H1 (cell line): ENCODE results near the gene TRO. TPM values are rescaled to one million over a fixed set of nuclear protein-coding genes. Genes with fewer than 3 reads are reported as not detected.

ENCODE experiments used
- CTCF ChIA-PET: fragments of 300-600 bp; sonication (Branson Sonifier 250); formaldehyde crosslinking; loops from one replicate; lab custom pipeline; 2021; ENCODE audit not compliant: partially characterized antibody; lab: Charles Lee
- POLR2A ChIA-PET: fragments of 300-600 bp; sonication (Branson Sonifier 250); formaldehyde crosslinking; loops from one replicate; lab custom pipeline; 2021; ENCODE audit warnings: inconsistent platforms; ENCODE audit not compliant: partially characterized antibody; lab: Charles Lee
- DNase-seq, 2 experiments: peaks; one replicate each; pipeline versions ENCODE4 v3.0.0 to v3.0.0-alpha.2; 2010 to 2022; ENCODE audit warnings: low spot score in 2 of 2, low read depth in 1 of 2, mixed read lengths in 1 of 2
- FAIRE-seq: peaks from 2 replicates; lab custom pipeline; 2011; peaks lifted over from hg19 to GRCh38; lab: Jason Lieb, UNC
- H2AFZ ChIP-seq: 2 replicates; pipeline ENCODE4 v1.8.1; 2012; ENCODE audit warnings: low read length, inconsistent platforms
- H2AK5ac ChIP-seq: 2 replicates; pipeline ENCODE4 v1.6.1; 2013; ENCODE audit warnings: low read depth, low read length
- H2BK120ac ChIP-seq: replicated peaks from 2 replicates; pipeline ENCODE3; 2013; ENCODE audit warnings: low read depth, low read length, inconsistent platforms
- H2BK12ac ChIP-seq: 2 replicates; pipeline ENCODE4 v1.6.1; 2013; ENCODE audit warnings: low read depth, low read length
- H2BK15ac ChIP-seq: 2 replicates; pipeline ENCODE4 v1.6.1; 2013; ENCODE audit warnings: low read length
- H2BK20ac ChIP-seq: 2 replicates; pipeline ENCODE4 v1.6.1; 2013; ENCODE audit warnings: low read length
- H2BK5ac ChIP-seq: 2 replicates; pipeline ENCODE4 v1.6.1; 2013; ENCODE audit warnings: low read depth, low read length
- H3K14ac ChIP-seq: 2 replicates; pipeline ENCODE4 v1.6.1; 2013; ENCODE audit warnings: inconsistent platforms; ENCODE audit not compliant: insufficient read length
- H3K18ac ChIP-seq: 2 replicates; pipeline ENCODE4 v1.6.1; 2013; ENCODE audit warnings: low read length; ENCODE audit errors: extremely low read depth
- H3K23ac ChIP-seq: 2 replicates; pipeline ENCODE4 v1.6.1; 2013; ENCODE audit warnings: inconsistent platforms; ENCODE audit not compliant: insufficient read length
- H3K23me2 ChIP-seq: 2 replicates; pipeline ENCODE4 v1.6.1; 2013; ENCODE audit warnings: low read depth, low read length
- H3K27ac ChIP-seq: 2 replicates; pipeline ENCODE4 v1.6.1; 2011; ENCODE audit warnings: low read depth, low read length, inconsistent platforms
- H3K27me3 ChIP-seq, 4 experiments: replicated peaks in 1 of 4; 1 replicate in 1 of 4; 2 replicates in 3 of 4; pipeline versions ENCODE4 v1.6.1 to v1.8.1; 2011 to 2013; ENCODE audit warnings: low read length in 3 of 4, mild to moderate bottlenecking in 3 of 4, inconsistent platforms in 2 of 4, mixed read lengths in 2 of 4, moderate library complexity in 1 of 4; ENCODE audit not compliant: control insufficient read depth in 3 of 4, insufficient read depth in 3 of 4; ENCODE audit errors: extremely low read depth in 1 of 4
- H3K36me3 ChIP-seq, 4 experiments: 2 replicates each; pipeline versions ENCODE4 v1.6.1 to v1.8.1; 2011 to 2013; ENCODE audit warnings: mild to moderate bottlenecking in 4 of 4, low read length in 3 of 4, moderate library complexity in 2 of 4, control low read depth in 1 of 4, inconsistent platforms in 1 of 4; ENCODE audit not compliant: insufficient read depth in 4 of 4, control insufficient read depth in 2 of 4
- H3K4ac ChIP-seq: replicated peaks from 2 replicates; pipeline ENCODE3; 2013; ENCODE audit warnings: low read length, low read depth, mixed read lengths, inconsistent platforms; ENCODE audit not compliant: insufficient read length
- H3K4me1 ChIP-seq, 4 experiments: replicated peaks in 1 of 4; 1 replicate in 1 of 4; 2 replicates in 3 of 4; pipeline versions ENCODE4 v1.6.1 to v1.8.1; 2011 to 2013; ENCODE audit warnings: low read length in 3 of 4, inconsistent platforms in 2 of 4, mixed read lengths in 1 of 4; ENCODE audit not compliant: insufficient read depth in 4 of 4, control insufficient read depth in 3 of 4
- H3K4me2 ChIP-seq, 2 experiments: 2 replicates each; pipeline versions ENCODE4 v1.6.1 to v1.8.1; 2011 to 2013; ENCODE audit warnings: low read depth in 2 of 2, low read length in 2 of 2, control low read depth in 1 of 2, inconsistent platforms in 1 of 2, mild to moderate bottlenecking in 1 of 2; ENCODE audit not compliant: insufficient read depth in 1 of 2
- H3K4me3 ChIP-seq, 4 experiments: fragments of 200-600, 300-600 bp in 1 of 4; sonication (generic), shearing (Covaris generic), sonication (Bioruptor Twin) in 1 of 4; 2 replicates each; pipeline versions ENCODE4 v1.5.1 to v1.8.1; 2011 to 2016; ENCODE audit warnings: low read length in 4 of 4, low read depth in 3 of 4, control low read depth in 2 of 4, inconsistent platforms in 2 of 4, mild to moderate bottlenecking in 2 of 4, mixed read lengths in 1 of 4, moderate library complexity in 1 of 4; ENCODE audit not compliant: insufficient read depth in 2 of 4; ENCODE audit errors: extremely low read depth in 1 of 4
- H3K56ac ChIP-seq: replicated peaks from 2 replicates; pipeline ENCODE3; 2013; ENCODE audit warnings: low read depth, mild to moderate bottlenecking, mixed read lengths, low read length, inconsistent platforms; ENCODE audit not compliant: insufficient read length
- H3K79me1 ChIP-seq: 2 replicates; pipeline ENCODE4 v1.6.1; 2013; ENCODE audit warnings: low read depth, low read length, control low read depth
- H3K79me2 ChIP-seq, 2 experiments: 2 replicates each; pipeline versions ENCODE4 v1.6.1 to v1.8.1; 2012 to 2013; ENCODE audit warnings: low read length in 2 of 2, mild to moderate bottlenecking in 2 of 2, inconsistent platforms in 1 of 2; ENCODE audit not compliant: insufficient read depth in 2 of 2, control insufficient read depth in 1 of 2
- H3K9ac ChIP-seq, 4 experiments: replicated peaks in 1 of 4; 1 replicate in 1 of 4; 2 replicates in 3 of 4; pipeline versions ENCODE4 v1.6.1 to v1.8.1; 2011 to 2013; ENCODE audit warnings: low read depth in 3 of 4, low read length in 3 of 4, control low read depth in 2 of 4, mild to moderate bottlenecking in 2 of 4, moderate library complexity in 2 of 4, inconsistent platforms in 1 of 4; ENCODE audit errors: extremely low read depth in 1 of 4
- H3K9me3 ChIP-seq, 2 experiments: 2 replicates each; pipeline versions ENCODE4 v1.6.1 to v1.8.1; 2012 to 2013; ENCODE audit warnings: mild to moderate bottlenecking in 2 of 2, moderate library complexity in 2 of 2, control low read depth in 1 of 2, inconsistent platforms in 1 of 2, low read depth in 1 of 2, low read length in 1 of 2, mixed read lengths in 1 of 2; ENCODE audit not compliant: insufficient read depth in 2 of 2
- H4K20me1 ChIP-seq, 2 experiments: replicated peaks in 1 of 2; 2 replicates each; pipeline versions ENCODE3 to v1.8.1; 2011 to 2013; ENCODE audit warnings: inconsistent platforms in 2 of 2, low read length in 2 of 2, mild to moderate bottlenecking in 1 of 2; ENCODE audit not compliant: insufficient read depth in 2 of 2, control insufficient read depth in 1 of 2
- H4K5ac ChIP-seq: 2 replicates; pipeline ENCODE4 v1.6.1; 2013; ENCODE audit warnings: low read length, low read depth, mixed read lengths, inconsistent platforms; ENCODE audit not compliant: insufficient read length
- H4K8ac ChIP-seq: 2 replicates; pipeline ENCODE4 v1.8.0; 2013; ENCODE audit warnings: mild to moderate bottlenecking, moderate library complexity, low read length, inconsistent platforms; ENCODE audit not compliant: insufficient read depth; ENCODE audit errors: extremely low read depth
- H4K91ac ChIP-seq: replicated peaks from 2 replicates; pipeline ENCODE3; 2013; ENCODE audit warnings: low read length, mixed read lengths, inconsistent platforms; ENCODE audit not compliant: insufficient read length
- ATF3 ChIP-seq: IDR thresholded peaks from 2 replicates; pipeline ENCODE4 v1.6.1; 2011; ENCODE audit warnings: low read depth, mild to moderate bottlenecking, low read length; ENCODE audit not compliant: insufficient read depth
- BRCA1 ChIP-seq: IDR thresholded peaks from 2 replicates; pipeline ENCODE4 v1.6.1; 2012; ENCODE audit warnings: low read depth, low read length, improper control_type of control experiment
- CBX8 ChIP-seq: fragments of 300-800, 300-1000 bp; sonication (generic); IDR thresholded peaks from 2 replicates; pipeline ENCODE4 v1.7.1; 2016; ENCODE audit warnings: low read depth, low read length, borderline replicate concordance
- CTCF ChIP-seq, 3 experiments: IDR thresholded peaks; 1 replicate in 2 of 3; 2 replicates in 1 of 3; pipeline versions ENCODE4 v1.5.1 to v1.6.1; 2011; ENCODE audit warnings: low read length in 3 of 3, mild to moderate bottlenecking in 3 of 3, inconsistent platforms in 2 of 3, low read depth in 1 of 3, moderate library complexity in 1 of 3; ENCODE audit not compliant: insufficient read depth in 1 of 3; ENCODE audit errors: control extremely low read depth in 1 of 3
- EZH2 ChIP-seq: fragments of 200-600 bp; sonication (generic); IDR thresholded peaks from 2 replicates; pipeline ENCODE4 v1.7.1; 2012; ENCODE audit warnings: low read depth, mild to moderate bottlenecking, moderate library complexity, low read length, inconsistent platforms; ENCODE audit not compliant: severe bottlenecking
- JUN ChIP-seq: IDR thresholded peaks from 2 replicates; pipeline ENCODE4 v1.6.1; 2011; ENCODE audit warnings: low read depth, mild to moderate bottlenecking, improper control_type of control experiment, low read length
- NRF1 ChIP-seq: IDR thresholded peaks from 2 replicates; pipeline ENCODE4 v1.6.1; 2011; ENCODE audit warnings: mild to moderate bottlenecking, low read depth, low read length, improper control_type of control experiment
- SIRT6 ChIP-seq: IDR thresholded peaks from one replicate; pipeline ENCODE4 v1.7.1; 2012; ENCODE audit warnings: low read length, inconsistent platforms
- SP2 ChIP-seq: IDR thresholded peaks from 2 replicates; pipeline ENCODE4 v1.6.1; 2012; ENCODE audit warnings: mild to moderate bottlenecking, low read length, inconsistent platforms
- TEAD4 ChIP-seq: IDR thresholded peaks from 2 replicates; pipeline ENCODE4 v1.6.1; 2012; ENCODE audit warnings: low read depth, low read length, inconsistent platforms, mixed read lengths
- WGBS, 2 experiments: shearing (Covaris generic) in 1 of 2; methylation state at CpG; one replicate each; pipeline versions ENCODE4 v1.1.6 to v1.1.7; 2013 to 2015; ENCODE audit warnings: low lambda C conversion rate in 2 of 2, mixed read lengths in 2 of 2, inconsistent platforms in 1 of 2, low coverage in 1 of 2, missing lambda C conversion rate in 1 of 2; ENCODE audit not compliant: insufficient replicate concordance in 2 of 2, insufficient coverage in 1 of 2, insufficient read length in 1 of 2; ENCODE audit errors: extremely low coverage in 1 of 2, missing lambda C conversion rate in 1 of 2; 5-methylcytosine and 5-hydroxymethylcytosine counted together
- polyA plus RNA-seq, 7 experiments: library from polyadenylated mRNA; depleted of rRNA in 3 of 7; stranded (reverse) in 5 of 7; unstranded in 2 of 7; fragments of >200 nt in 5 of 7; fragments of 200-250 nt in 2 of 7; gene quantifications; 1 replicate in 5 of 7; 2 replicates in 1 of 7; 4 replicates in 1 of 7; pipeline versions ENCODE4 v1.2.1 to v1.2.3, GENCODE V29; 2011 to 2013; ENCODE audit warnings: missing spikeins in 2 of 7, mixed read lengths in 2 of 7
- total RNA-seq: library from RNA; stranded (reverse); fragmentation: NEBNext Ultra II Directional; extraction: Animal tissue kit (Norgen Biotek cat#: 25700); gene quantifications from 2 replicates; pipeline ENCODE4 v1.2.1, GENCODE V29; 2021

The TRO gene
- total and polyA plus RNA-seq, 2 of the 8 experiments (the other 6 are each of a cell fraction or from before 2014, with no cell fraction given), result 49.5 to 57.6 TPM

GRCh38 chrX:54926978-54927377, 6.4 kb downstream of the TRO start:
- Histone ChIP-seq H4K8ac (no peak overlapping the region), H2BK20ac (no peak overlapping the region), H3K9me3 (no peaks in the 10 kb centered on the region), H3K4me3 (no peak overlapping the region), H4K5ac (no peak overlapping the region), H2BK15ac (no peak overlapping the region), H3K79me1 (no peaks in the 10 kb centered on the region), H2BK5ac (no peak overlapping the region), H3K56ac (no peak overlapping the region), H2BK120ac (no peak overlapping the region), H3K23ac (no peak overlapping the region), H3K79me2 (peaks cover 0 to 8% of the 10 kb centered on the region in 2 experiments; a peak in 1 of 4 replicates), H4K20me1 (peaks cover 0 to 7% of the 10 kb centered on the region in 2 experiments), H2BK12ac (no peak overlapping the region), H3K27me3 (no peaks in the 10 kb centered on the region), H3K4ac (no peak overlapping the region), H3K4me1 (no peaks in the 10 kb centered on the region), H3K36me3 (peaks cover 2 to 65% (median 36%) of the 10 kb centered on the region in 4 experiments; a peak in 6 of 8 replicates), H3K9ac (no peak overlapping the region), H3K18ac (no peak overlapping the region), H4K91ac (no peak overlapping the region), H3K23me2 (no peaks in the 10 kb centered on the region), H3K4me2 (no peak overlapping the region), H2AFZ (no peak overlapping the region), H2AK5ac (no peak overlapping the region), H3K14ac (no peak overlapping the region), H3K27ac (no peak overlapping the region)
- ChIA-PET POLR2A (no interaction called here), CTCF (no interaction called here)
- 40% methylated on average over 1 of the region's 2 CpGs; no CpG with 5 or more reads in 1 of the 2 experiments for WGBS, 2 experiments
- DNase-seq (no peak), FAIRE-seq (no peak)
- TF ChIP-seq JUN (no peak), CBX8 (no peak), BRCA1 (no peak), EZH2 (no peak), TEAD4 (no peak), CTCF (IDR thresholded peaks at IDR 0.05; ENCODE audit: control extremely low read depth in 1 of 3, insufficient read depth in 1 of 3, low read depth in 1 of 3, low read length in 3 of 3) (no peak), NRF1 (no peak), SP2 (no peak), SIRT6 (no peak), ATF3 (no peak)
